Caco-2 (cell line): Measurements from ENCODE around the gene LXN. TPM values are rescaled to one million over a fixed set of nuclear protein-coding genes. Genes with fewer than 3 reads are reported as not detected.

Experiments used
- BruUV-seq: library from RNA; stranded (reverse); fragments of 400-500 nt; replicated peaks from 2 replicates; lab custom pipeline; 2021; lab: Mats Ljungman, UMichigan
- CTCF ChIA-PET: fragments of 300-600 bp; sonication (Branson Sonifier 250); formaldehyde crosslinking; loops from one replicate; lab custom pipeline; 2022; ENCODE audit warnings: antibody characterized with exemption; lab: Charles Lee
- POLR2A ChIA-PET: fragments of 300-600 bp; sonication (Branson Sonifier 250); formaldehyde crosslinking; loops from one replicate; lab custom pipeline; 2022; ENCODE audit warnings: antibody characterized with exemption; lab: Charles Lee
- DNase-seq, 2 experiments: peaks; one replicate each; pipeline versions ENCODE4 v3.0.0 to v3.0.0-alpha.2; 2020 to 2022
- H3K27me3 ChIP-seq: replicated peaks from 2 replicates; pipeline ENCODE4 v1.6.0; 2011; ENCODE audit warnings: low read length; ENCODE audit not compliant: control insufficient read depth, insufficient read depth
- H3K36me3 ChIP-seq: 2 replicates; pipeline ENCODE4 v1.5.1; 2011; ENCODE audit warnings: low read length; ENCODE audit not compliant: control insufficient read depth, insufficient read depth
- H3K4me1 ChIP-seq: fragments of 250-450 bp; sonication (Bioruptor Pico); 2 replicates; pipeline ENCODE4 v1.5.1; 2020; ENCODE audit warnings: mild to moderate bottlenecking
- H3K4me3 ChIP-seq: 2 replicates; pipeline ENCODE4 v1.5.1; 2011; ENCODE audit warnings: low read depth, mild to moderate bottlenecking, control low read depth, low read length
- H3K9me3 ChIP-seq: fragments of 250-450 bp; sonication (Bioruptor Pico); 2 replicates; pipeline ENCODE4 v1.5.1; 2020; ENCODE audit warnings: mild to moderate bottlenecking, moderate library complexity
- H3K27ac Mint-ChIP-seq: one replicate; pipeline ENCODE4 v1.8.0; 2022; ENCODE audit warnings: mixed read lengths; ENCODE audit not compliant: unreplicated experiment
- H3K27me3 Mint-ChIP-seq: one replicate; pipeline ENCODE4 v1.8.0; 2022; ENCODE audit warnings: mixed read lengths; ENCODE audit not compliant: insufficient read depth, unreplicated experiment
- H3K36me3 Mint-ChIP-seq: one replicate; pipeline ENCODE4 v1.8.0; 2022; ENCODE audit warnings: mild to moderate bottlenecking, mixed read lengths; ENCODE audit not compliant: insufficient read depth, unreplicated experiment
- H3K4me1 Mint-ChIP-seq: one replicate; pipeline ENCODE4 v1.8.0; 2022; ENCODE audit warnings: low read depth, mixed read lengths; ENCODE audit not compliant: unreplicated experiment
- H3K4me3 Mint-ChIP-seq: one replicate; pipeline ENCODE4 v1.8.0; 2022; ENCODE audit warnings: mild to moderate bottlenecking, moderate library complexity, mixed read lengths; ENCODE audit not compliant: unreplicated experiment
- H3K9me3 Mint-ChIP-seq: one replicate; pipeline ENCODE4 v1.8.0; 2022; ENCODE audit warnings: mixed read lengths; ENCODE audit not compliant: unreplicated experiment
- intact Hi-C: fragments of 100-400 bp; cut with micrococcal nuclease; formaldehyde crosslinking; loops from one replicate; pipeline ENCODE4 v1.10.0; 2022; ENCODE audit not compliant: unreplicated experiment
- total RNA-seq: library from RNA; stranded (reverse); gene quantifications from 2 replicates; pipeline ENCODE4 v1.2.3, GENCODE V29; 2022
- TF ChIP-seq, protein P1 (sequence below), 2 experiments: fragments of 200-600 bp in 1 of 2; IDR thresholded peaks; 1 replicate in 1 of 2; 2 replicates in 1 of 2; pipeline versions ENCODE4 v1.5.1 to v1.8.0; 2011 to 2022; ENCODE audit warnings: antibody characterized with exemption in 1 of 2, control low read depth in 1 of 2, inconsistent platforms in 1 of 2, low read depth in 1 of 2, low read length in 1 of 2, mild to moderate bottlenecking in 1 of 2, moderate library complexity in 1 of 2; ENCODE audit not compliant: insufficient read depth in 1 of 2, severe bottlenecking in 1 of 2, unreplicated experiment in 1 of 2

The LXN gene
- total RNA-seq, 1 experiment from 2014 or later, result not detected

DNA sequence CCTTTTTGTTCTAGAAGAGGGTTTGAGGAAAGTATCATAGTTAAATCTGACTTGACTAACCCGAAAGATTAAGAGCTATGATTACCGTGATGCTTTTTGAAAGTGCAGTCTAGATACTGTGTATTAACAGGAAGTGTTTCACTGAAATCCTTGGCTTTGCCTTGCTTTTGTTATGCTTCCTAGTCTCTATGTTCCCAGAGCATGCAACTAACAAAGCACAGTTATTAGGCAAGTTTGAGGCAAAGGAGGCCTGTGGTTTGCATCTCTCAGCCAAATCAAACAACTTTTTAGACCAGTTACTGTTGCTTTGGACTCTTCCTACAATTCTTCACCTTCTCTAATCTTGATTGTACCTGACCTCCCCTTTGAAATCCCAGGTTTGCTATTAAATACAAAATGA lies 3.9 kb downstream of the LXN start:
- Histone ChIP-seq H3K27me3 (no peaks in the 10 kb centered on the region), H3K4me1 (no peaks in the 10 kb centered on the region), H3K9me3 (no peaks in the 10 kb centered on the region), H3K4me3 (no peak overlapping the region), H3K36me3 (no peaks in the 10 kb centered on the region)
- no peaks in the 10 kb centered on the region for H3K27me3 Mint-ChIP-seq
- no peak for DNase-seq
- H3K27ac Mint-ChIP-seq, result no peak overlapping the region
- H3K9me3 Mint-ChIP-seq, result no peaks in the 10 kb centered on the region
- no peaks in the 10 kb centered on the region for H3K4me1 Mint-ChIP-seq
- H3K4me3 Mint-ChIP-seq, result no peak overlapping the region
- intact Hi-C loops, result no loop called here
- CTCF ChIA-PET, result no interaction called here
- POLR2A ChIA-PET, result no interaction called here
- no TSS peak for BruUV-seq
- H3K36me3 Mint-ChIP-seq, result peaks cover 20% of the 10 kb centered on the region
- TF ChIP-seq, protein P1, sequence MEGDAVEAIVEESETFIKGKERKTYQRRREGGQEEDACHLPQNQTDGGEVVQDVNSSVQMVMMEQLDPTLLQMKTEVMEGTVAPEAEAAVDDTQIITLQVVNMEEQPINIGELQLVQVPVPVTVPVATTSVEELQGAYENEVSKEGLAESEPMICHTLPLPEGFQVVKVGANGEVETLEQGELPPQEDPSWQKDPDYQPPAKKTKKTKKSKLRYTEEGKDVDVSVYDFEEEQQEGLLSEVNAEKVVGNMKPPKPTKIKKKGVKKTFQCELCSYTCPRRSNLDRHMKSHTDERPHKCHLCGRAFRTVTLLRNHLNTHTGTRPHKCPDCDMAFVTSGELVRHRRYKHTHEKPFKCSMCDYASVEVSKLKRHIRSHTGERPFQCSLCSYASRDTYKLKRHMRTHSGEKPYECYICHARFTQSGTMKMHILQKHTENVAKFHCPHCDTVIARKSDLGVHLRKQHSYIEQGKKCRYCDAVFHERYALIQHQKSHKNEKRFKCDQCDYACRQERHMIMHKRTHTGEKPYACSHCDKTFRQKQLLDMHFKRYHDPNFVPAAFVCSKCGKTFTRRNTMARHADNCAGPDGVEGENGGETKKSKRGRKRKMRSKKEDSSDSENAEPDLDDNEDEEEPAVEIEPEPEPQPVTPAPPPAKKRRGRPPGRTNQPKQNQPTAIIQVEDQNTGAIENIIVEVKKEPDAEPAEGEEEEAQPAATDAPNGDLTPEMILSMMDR (IDR thresholded peaks at IDR 0.05; ENCODE audit: insufficient read depth in 1 of 2, low read depth in 1 of 2, low read length in 1 of 2, severe bottlenecking in 1 of 2, unreplicated experiment in 1 of 2), result no peak

DNA sequence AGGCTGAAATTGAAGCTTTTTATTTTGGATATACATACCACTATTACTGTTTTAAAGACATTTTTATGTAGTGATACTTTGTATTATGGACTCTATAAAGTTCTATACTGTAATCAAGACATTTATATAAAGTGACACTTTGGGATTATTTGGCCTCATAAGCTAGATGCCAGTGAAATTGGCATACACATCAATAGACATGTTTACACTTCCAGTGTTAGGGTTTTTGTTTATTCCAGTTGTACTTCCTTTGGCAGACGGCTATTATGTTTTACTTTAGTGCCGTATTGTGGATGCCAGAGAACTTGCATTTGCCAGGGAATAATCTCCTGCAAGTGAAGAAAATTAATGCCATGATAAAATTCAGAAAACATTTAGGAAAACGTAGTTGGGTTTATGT lies 6.0 kb downstream of the LXN start:
- no peaks in the 10 kb centered on the region for H3K4me1 ChIP-seq
- ChIA-PET CTCF (no interaction called here), POLR2A (no interaction called here)
- intact Hi-C loops, result no loop called here
- Mint-ChIP-seq H3K9me3 (no peaks in the 10 kb centered on the region), H3K27me3 (no peaks in the 10 kb centered on the region), H3K4me3 (no peak overlapping the region), H3K4me1 (no peaks in the 10 kb centered on the region), H3K36me3 (peaks cover 12% of the 10 kb centered on the region), H3K27ac (no peak overlapping the region)
- H3K4me3 ChIP-seq, result no peak overlapping the region
- H3K27me3 ChIP-seq, result no peaks in the 10 kb centered on the region
- H3K36me3 ChIP-seq, result no peaks in the 10 kb centered on the region
- BruUV-seq, result no TSS peak
- TF ChIP-seq, protein P1 (IDR thresholded peaks at IDR 0.05; ENCODE audit: insufficient read depth in 1 of 2, low read depth in 1 of 2, low read length in 1 of 2, severe bottlenecking in 1 of 2, unreplicated experiment in 1 of 2), result no peak
- DNase-seq, result no peak
- no peaks in the 10 kb centered on the region for H3K9me3 ChIP-seq

DNA sequence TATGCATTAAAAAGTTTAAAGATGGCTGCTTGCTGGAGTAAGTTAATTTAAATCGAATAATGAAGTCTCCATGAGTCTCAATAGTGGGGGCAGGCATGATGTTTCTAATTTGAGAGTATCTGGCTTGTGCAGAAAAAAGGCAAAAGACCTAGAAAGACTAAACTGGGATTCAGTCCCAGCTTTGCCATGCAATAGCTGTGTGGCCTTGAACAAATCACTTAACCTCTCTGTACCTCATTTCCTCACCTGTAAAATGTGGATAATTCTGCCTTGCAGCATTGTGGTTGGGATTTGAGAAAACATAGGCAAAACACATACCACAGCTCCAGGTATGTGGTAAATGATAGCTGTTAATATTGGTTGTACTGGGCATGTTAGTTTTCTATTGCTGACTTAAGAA lies 8.6 kb downstream of the LXN start:
- H3K4me3 ChIP-seq, result no peak overlapping the region
- H3K9me3 ChIP-seq, result no peaks in the 10 kb centered on the region
- Mint-ChIP-seq H3K36me3 (peaks cover 12% of the 10 kb centered on the region), H3K4me3 (no peak overlapping the region), H3K4me1 (no peaks in the 10 kb centered on the region), H3K27ac (no peak overlapping the region), H3K27me3 (no peaks in the 10 kb centered on the region), H3K9me3 (no peaks in the 10 kb centered on the region)
- POLR2A ChIA-PET, result no interaction called here
- TF ChIP-seq, protein P1 (IDR thresholded peaks at IDR 0.05; ENCODE audit: insufficient read depth in 1 of 2, low read depth in 1 of 2, low read length in 1 of 2, severe bottlenecking in 1 of 2, unreplicated experiment in 1 of 2), result no peak
- H3K27me3 ChIP-seq, result no peaks in the 10 kb centered on the region
- DNase-seq, result no peak
- no peaks in the 10 kb centered on the region for H3K36me3 ChIP-seq
- no peaks in the 10 kb centered on the region for H3K4me1 ChIP-seq
- no TSS peak for BruUV-seq
- intact Hi-C loops, result no loop called here
- CTCF ChIA-PET, result no interaction called here
